UCSD-AML1 (cell line): Measurements from ENCODE around the gene TTLL10.

Experiments used
- DNase-seq: peaks from one replicate; lab custom pipeline; 2025; ENCODE audit not compliant: unreplicated experiment; lab: John Stamatoyannopoulos, UW

Gene TTLL10

GRCh38 chr1:1244192-1244811, 70.6 kb downstream of the TTLL10 start:
- no peak for DNase-seq

DNA sequence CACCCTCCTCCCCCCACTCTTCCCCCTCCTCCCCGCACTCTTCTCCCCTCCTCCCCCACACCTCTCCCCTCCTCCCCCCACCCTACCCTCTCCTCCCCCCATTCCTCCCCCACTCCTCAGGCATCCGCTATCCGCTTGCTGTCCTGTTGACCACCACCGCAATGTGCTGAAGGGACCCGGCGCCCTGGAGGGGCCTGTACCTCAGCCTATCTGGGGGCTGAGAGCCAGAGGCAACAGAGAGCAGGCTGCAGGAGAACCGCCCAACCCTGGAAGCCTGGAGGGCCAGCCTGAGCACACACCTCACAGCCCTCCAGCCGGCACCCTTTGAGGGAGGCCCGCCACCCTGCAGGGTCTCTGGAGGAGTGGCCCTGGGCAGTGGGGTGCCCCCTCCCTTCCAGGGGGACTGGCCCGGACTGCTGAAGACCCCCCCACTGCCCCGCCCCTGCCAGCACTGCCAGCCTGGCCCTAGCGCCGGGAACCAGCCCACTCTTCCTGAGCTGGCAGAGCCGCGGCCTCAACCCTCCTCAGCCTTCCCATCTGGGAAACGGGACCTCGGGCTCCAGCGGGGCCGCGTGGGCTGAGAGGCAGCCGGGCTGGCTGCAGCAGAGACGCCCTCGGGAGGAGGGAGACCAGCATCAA, 71.6 kb downstream of the TTLL10 start:
- no peak for DNase-seq

GRCh38 chr1:1245817-1246576, 72.3 kb downstream of the TTLL10 start:
- no peak for DNase-seq

DNA sequence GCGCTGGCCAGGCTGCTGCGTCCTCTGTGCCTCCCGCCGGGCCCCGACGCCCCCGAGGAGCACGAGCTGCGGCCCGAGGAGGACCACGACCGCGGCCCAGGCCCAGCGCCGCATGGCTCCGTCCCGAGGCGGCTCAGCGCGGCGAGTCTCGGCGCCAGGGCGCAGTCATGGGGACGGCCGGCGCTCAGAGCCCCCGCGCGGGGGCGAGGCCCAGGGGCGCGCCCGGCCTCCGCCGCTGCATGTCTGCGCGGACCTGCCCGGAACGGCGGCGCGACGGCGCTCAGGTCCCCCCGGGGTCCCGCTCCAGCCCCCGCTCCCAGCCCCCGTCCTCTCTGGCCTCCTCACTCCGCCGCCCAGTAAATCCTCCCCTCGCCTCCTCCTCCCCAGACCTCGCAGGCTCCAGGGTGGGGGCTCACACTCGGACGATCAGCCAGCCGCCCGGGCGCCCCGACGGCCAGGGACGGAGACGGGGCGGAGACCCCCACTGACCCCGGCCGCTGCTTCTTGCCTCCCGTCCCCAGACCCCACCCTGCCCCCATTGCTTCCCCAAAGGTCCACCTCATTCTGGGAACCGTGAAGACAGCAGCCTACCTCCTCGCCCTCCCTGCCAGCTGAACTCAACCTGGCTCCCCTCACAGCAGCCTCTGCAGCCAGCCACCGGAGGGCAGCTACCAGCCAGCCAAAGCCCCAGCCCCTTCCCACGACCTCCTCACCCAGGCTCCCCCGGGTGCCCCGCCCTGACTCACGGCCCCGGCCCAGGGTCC, 73.1 kb downstream of the TTLL10 start, which contains the start of gene C1QTNF12:
Gene C1QTNF12, minus strand, starts transcription at position 146 of the 764 bp plus-strand sequence. Its CDS starts 32 bp downstream, at position 114.
- no peak for DNase-seq

DNA sequence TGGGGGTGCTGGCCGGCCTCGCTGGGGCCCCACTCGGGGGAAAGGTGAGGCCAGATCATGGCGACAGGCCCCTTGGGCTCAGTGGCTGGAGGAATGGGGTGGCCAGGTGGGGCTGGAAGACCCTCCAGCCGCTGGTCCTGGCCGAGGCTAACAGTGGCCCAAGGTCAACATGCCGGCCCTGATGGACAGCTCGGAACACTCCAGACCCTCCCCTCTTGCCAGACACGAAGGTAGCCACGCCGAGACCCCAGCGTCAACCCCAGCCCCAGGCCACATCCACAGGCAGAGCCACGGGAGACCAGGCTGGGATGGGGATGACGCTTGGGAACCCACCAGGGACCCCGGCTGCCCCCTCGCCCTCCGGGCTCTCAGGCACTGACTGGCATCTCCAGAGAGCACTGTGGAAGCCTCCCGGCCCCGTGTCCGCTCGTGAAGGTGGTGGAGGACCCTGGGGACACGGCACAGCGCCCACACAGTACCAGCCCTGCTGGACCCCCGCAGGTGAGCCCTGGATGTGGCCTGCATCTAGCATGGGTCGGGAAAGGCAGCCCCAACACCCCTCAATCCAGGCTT, 73.7 kb downstream of the TTLL10 start:
- DNase-seq: no peak
